H1 (cell line): ENCODE results near the gene CDC42BPB. TPM values are rescaled to one million over a fixed set of nuclear protein-coding genes. Genes with fewer than 3 reads are reported as not detected.

Experiments used
- ATF2 ChIP-seq: IDR thresholded peaks from 2 replicates; pipeline ENCODE4 v1.6.1; 2012; ENCODE audit warnings: low read length, inconsistent platforms
- CHD7 ChIP-seq: fragments of 300-600 bp; sonication (generic); IDR thresholded peaks from 2 replicates; pipeline ENCODE4 v1.7.1; 2012; ENCODE audit warnings: low read length, moderate library complexity, mild to moderate bottlenecking, inconsistent platforms; ENCODE audit not compliant: insufficient replicate concordance
- NANOG ChIP-seq: IDR thresholded peaks from 2 replicates; pipeline ENCODE4 v1.6.1; 2011; ENCODE audit warnings: low read length, low read depth, mild to moderate bottlenecking, inconsistent platforms; ENCODE audit not compliant: insufficient read depth, poor library complexity, severe bottlenecking
- POLR2AphosphoS5 ChIP-seq: IDR thresholded peaks from 2 replicates; pipeline ENCODE4 v1.6.1; 2011; ENCODE audit warnings: low read depth, low read length
- USF2 ChIP-seq: IDR thresholded peaks from 2 replicates; pipeline ENCODE4 v1.6.1; 2011; ENCODE audit warnings: low read length, improper control_type of control experiment
- polyA plus RNA-seq, 7 experiments: library from polyadenylated mRNA; depleted of rRNA in 3 of 7; stranded (reverse) in 5 of 7; unstranded in 2 of 7; fragments of >200 nt in 5 of 7; fragments of 200-250 nt in 2 of 7; gene quantifications; 1 replicate in 5 of 7; 2 replicates in 1 of 7; 4 replicates in 1 of 7; pipeline versions ENCODE4 v1.2.1 to v1.2.3, GENCODE V29; 2011 to 2013; ENCODE audit warnings: missing spikeins in 2 of 7, mixed read lengths in 2 of 7
- total RNA-seq: library from RNA; stranded (reverse); fragmentation: NEBNext Ultra II Directional; extraction: Animal tissue kit (Norgen Biotek cat#: 25700); gene quantifications from 2 replicates; pipeline ENCODE4 v1.2.1, GENCODE V29; 2021

The CDC42BPB gene
- total and polyA plus RNA-seq, 2 of the 8 experiments (the other 6 are each of a cell fraction or from before 2014, with no cell fraction given): 51.2 to 88.2 TPM

- TF ChIP-seq USF2: no peak
- TF ChIP-seq POLR2AphosphoS5: no peak
- no peak for TF ChIP-seq NANOG
- no peak for TF ChIP-seq ATF2
- TF ChIP-seq CHD7: no peak
Observed at GRCh38 chr14:102920998-102921304, 136.4 kb downstream of the CDC42BPB start (continued).
